Measurements from ENCODE around the gene GOSR2. TPM values are rescaled to one million over a fixed set of nuclear protein-coding genes. Genes with fewer than 3 reads are reported as not detected.

GOSR2 gene
- total RNA-seq, 1 donor from 2014 or later: 57.1 TPM

GRCh38 chr17:46887717-46888116 lies 35.2 kb upstream of the GOSR2 start:
- TF ChIP-seq CTCF (IDR thresholded peaks at IDR 0.05; ENCODE audit: unreplicated experiment): no peak
- Mint-ChIP-seq H3K4me1 (ENCODE audit: low read depth) (no peaks in the 10 kb centered on the region), H3K27ac (no peak overlapping the region), H3K4me3 (ENCODE audit: low read depth) (no peak overlapping the region), H3K27me3 (peaks cover 34% of the 10 kb centered on the region), H3K9me3 (ENCODE audit: low read depth) (no peaks in the 10 kb centered on the region), H3K36me3 (ENCODE audit: insufficient read depth) (no peaks in the 10 kb centered on the region)
- no peak for DNase-seq (ENCODE audit: low spot score, unreplicated experiment)

- Mint-ChIP-seq H3K36me3 (ENCODE audit: insufficient read depth) (no peaks in the 10 kb centered on the region), H3K4me3 (ENCODE audit: low read depth) (no peak overlapping the region), H3K27me3 (peaks cover 38% of the 10 kb centered on the region), H3K9me3 (ENCODE audit: low read depth) (no peaks in the 10 kb centered on the region), H3K27ac (no peak overlapping the region), H3K4me1 (ENCODE audit: low read depth) (no peaks in the 10 kb centered on the region)
- no peak for TF ChIP-seq CTCF (IDR thresholded peaks at IDR 0.05; ENCODE audit: unreplicated experiment)
- no peak for DNase-seq (ENCODE audit: low spot score, unreplicated experiment)
These were observed 34.2 kb upstream of the GOSR2 start for GRCh38 chr17:46888727-46889126.

GRCh38 chr17:46889519-46889918 lies 33.4 kb upstream of the GOSR2 start:
- no peaks in the 10 kb centered on the region for H3K36me3 Mint-ChIP-seq (ENCODE audit: insufficient read depth)
- peaks cover 38% of the 10 kb centered on the region for H3K27me3 Mint-ChIP-seq
- no peaks in the 10 kb centered on the region for H3K9me3 Mint-ChIP-seq (ENCODE audit: low read depth)
- no peak for TF ChIP-seq CTCF (IDR thresholded peaks at IDR 0.05; ENCODE audit: unreplicated experiment)
- H3K4me1 Mint-ChIP-seq (ENCODE audit: low read depth): no peaks in the 10 kb centered on the region
- H3K4me3 Mint-ChIP-seq (ENCODE audit: low read depth): no peak overlapping the region
- H3K27ac Mint-ChIP-seq: no peak overlapping the region
- no peak for DNase-seq (ENCODE audit: low spot score, unreplicated experiment)

- H3K27me3 Mint-ChIP-seq: peaks cover 38% of the 10 kb centered on the region
- peaks cover 2% of the 10 kb centered on the region for H3K4me1 Mint-ChIP-seq (ENCODE audit: low read depth)
- DNase-seq (ENCODE audit: low spot score, unreplicated experiment): no peak
- no peak overlapping the region for H3K4me3 Mint-ChIP-seq (ENCODE audit: low read depth)
- no peak for TF ChIP-seq CTCF (IDR thresholded peaks at IDR 0.05; ENCODE audit: unreplicated experiment)
- no peaks in the 10 kb centered on the region for H3K36me3 Mint-ChIP-seq (ENCODE audit: insufficient read depth)
- no peak overlapping the region for H3K27ac Mint-ChIP-seq
- H3K9me3 Mint-ChIP-seq (ENCODE audit: low read depth): no peaks in the 10 kb centered on the region
These were observed 32.9 kb upstream of the GOSR2 start for GRCh38 chr17:46889992-46890564.

GRCh38 chr17:46890638-46891037 lies 32.3 kb upstream of the GOSR2 start:
- no peaks in the 10 kb centered on the region for H3K36me3 Mint-ChIP-seq (ENCODE audit: insufficient read depth)

More at GRCh38 chr17:46890638-46891037, 32.3 kb upstream of the GOSR2 start:
- H3K4me1 Mint-ChIP-seq (ENCODE audit: low read depth): peaks cover 2% of the 10 kb centered on the region
- no peak for TF ChIP-seq CTCF (IDR thresholded peaks at IDR 0.05; ENCODE audit: unreplicated experiment)
- no peaks in the 10 kb centered on the region for H3K9me3 Mint-ChIP-seq (ENCODE audit: low read depth)
- peaks cover 35% of the 10 kb centered on the region for H3K27me3 Mint-ChIP-seq
- H3K4me3 Mint-ChIP-seq (ENCODE audit: low read depth): no peak overlapping the region
- DNase-seq (ENCODE audit: low spot score, unreplicated experiment): no peak
- no peak overlapping the region for H3K27ac Mint-ChIP-seq

All from progenitor cell of endocrine pancreas (in vitro differentiated cells).